HUES48 (cell line): Measurements from ENCODE around the gene ARRDC5.
"Not testable (repeated sequence)": the region's sequence is repeated elsewhere in the genome, so short reads cannot be mapped to it uniquely, and the experiment has no call there.

Experiments used
- H3K27ac ChIP-seq: one replicate; pipeline ENCODE4 v1.7.0; 2013; ENCODE audit warnings: low read depth, low read length, inconsistent platforms
- H3K27me3 ChIP-seq: 2 replicates; pipeline ENCODE4 v1.6.1; 2013; ENCODE audit warnings: mild to moderate bottlenecking, low read length; ENCODE audit not compliant: control insufficient read depth, insufficient read depth
- H3K36me3 ChIP-seq: 2 replicates; pipeline ENCODE4 v1.6.1; 2013; ENCODE audit warnings: low read length; ENCODE audit not compliant: control insufficient read depth, insufficient read depth
- H3K4me1 ChIP-seq: 2 replicates; pipeline ENCODE4 v1.6.1; 2013; ENCODE audit warnings: mild to moderate bottlenecking, low read length; ENCODE audit not compliant: control insufficient read depth, insufficient read depth
- H3K4me3 ChIP-seq: 2 replicates; pipeline ENCODE4 v1.5.1; 2013; ENCODE audit warnings: mild to moderate bottlenecking, low read depth, low read length
- H3K9ac ChIP-seq: 2 replicates; pipeline ENCODE4 v1.6.1; 2013; ENCODE audit warnings: mild to moderate bottlenecking, low read depth, low read length, moderate library complexity
- H3K9me3 ChIP-seq: 2 replicates; pipeline ENCODE4 v1.6.1; 2013; ENCODE audit warnings: low read length; ENCODE audit not compliant: control insufficient read depth, insufficient read depth

ARRDC5 gene

GRCh38 chr19:4845975-4846374 lies 56.7 kb downstream of the ARRDC5 start:
- H3K9ac ChIP-seq, H3K4me3 ChIP-seq, H3K27me3 ChIP-seq, H3K4me1 ChIP-seq, H3K27ac ChIP-seq, H3K9me3 ChIP-seq: not testable (repeated sequence)
- H3K36me3 ChIP-seq = peaks cover 50% of the 10 kb centered on the region

- no peak overlapping the region for H3K27ac ChIP-seq
- H3K9me3 ChIP-seq = no peaks in the 10 kb centered on the region
- no peak overlapping the region for H3K9ac ChIP-seq
- H3K36me3 ChIP-seq = peaks cover 49% of the 10 kb centered on the region
- no peaks in the 10 kb centered on the region for H3K4me1 ChIP-seq
- no peaks in the 10 kb centered on the region for H3K27me3 ChIP-seq
- no peak overlapping the region for H3K4me3 ChIP-seq
Observed at GRCh38 chr19:4844348-4845179, 58.1 kb downstream of the ARRDC5 start.

GRCh38 chr19:4843647-4843965 lies 59.1 kb downstream of the ARRDC5 start:
- H3K9me3 ChIP-seq = no peaks in the 10 kb centered on the region
- no peaks in the 10 kb centered on the region for H3K4me1 ChIP-seq
- H3K27ac ChIP-seq = no peak overlapping the region
- H3K9ac ChIP-seq = no peak overlapping the region
- H3K36me3 ChIP-seq = peaks cover 53% of the 10 kb centered on the region
- no peak overlapping the region for H3K4me3 ChIP-seq
- no peaks in the 10 kb centered on the region for H3K27me3 ChIP-seq
